HG03066 (cell line): ENCODE measurements around the gene USP17L26.
"Not testable (repeated sequence)": the region's sequence is repeated elsewhere in the genome, so short reads cannot be mapped to it uniquely, and the experiment has no call there.

Experiments
- ATAC-seq: cut with Tn5 transposase; IDR thresholded peaks from one replicate; pipeline ENCODE4 v1.9.1; 2021; ENCODE audit warnings: low read depth; ENCODE audit not compliant: unreplicated experiment

USP17L26 gene, protein sequence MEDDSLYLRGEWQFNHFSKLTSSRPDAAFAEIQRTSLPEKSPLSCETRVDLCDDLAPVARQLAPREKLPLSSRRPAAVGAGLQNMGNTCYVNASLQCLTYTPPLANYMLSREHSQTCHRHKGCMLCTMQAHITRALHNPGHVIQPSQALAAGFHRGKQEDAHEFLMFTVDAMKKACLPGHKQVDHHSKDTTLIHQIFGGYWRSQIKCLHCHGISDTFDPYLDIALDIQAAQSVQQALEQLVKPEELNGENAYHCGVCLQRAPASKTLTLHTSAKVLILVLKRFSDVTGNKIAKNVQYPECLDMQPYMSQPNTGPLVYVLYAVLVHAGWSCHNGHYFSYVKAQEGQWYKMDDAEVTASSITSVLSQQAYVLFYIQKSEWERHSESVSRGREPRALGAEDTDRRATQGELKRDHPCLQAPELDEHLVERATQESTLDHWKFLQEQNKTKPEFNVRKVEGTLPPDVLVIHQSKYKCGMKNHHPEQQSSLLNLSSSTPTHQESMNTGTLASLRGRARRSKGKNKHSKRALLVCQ

DNA sequence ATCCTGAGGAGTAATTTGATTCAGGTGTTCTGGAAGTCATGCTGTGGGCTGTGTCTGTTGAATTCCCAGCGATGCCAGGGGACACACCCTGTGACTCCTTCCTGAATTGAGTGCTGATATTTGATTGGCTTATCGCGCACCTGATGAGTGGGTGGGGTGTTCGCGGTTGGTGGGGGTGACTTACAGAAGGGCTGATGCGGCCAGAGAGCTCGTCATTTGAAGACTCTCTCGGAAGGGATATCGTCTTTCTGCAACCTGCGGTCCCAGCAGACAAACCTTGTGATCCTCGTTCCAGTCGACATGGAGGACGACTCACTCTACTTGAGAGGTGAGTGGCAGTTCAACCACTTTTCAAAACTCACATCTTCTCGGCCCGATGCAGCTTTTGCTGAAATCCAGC is at the start of gene USP17L26:
Gene USP17L26, plus strand, starts transcription at position 301 of the 400 bp plus-strand sequence. Its CDS starts 0 bp downstream, at position 301.
- not testable (repeated sequence) for ATAC-seq

DNA sequence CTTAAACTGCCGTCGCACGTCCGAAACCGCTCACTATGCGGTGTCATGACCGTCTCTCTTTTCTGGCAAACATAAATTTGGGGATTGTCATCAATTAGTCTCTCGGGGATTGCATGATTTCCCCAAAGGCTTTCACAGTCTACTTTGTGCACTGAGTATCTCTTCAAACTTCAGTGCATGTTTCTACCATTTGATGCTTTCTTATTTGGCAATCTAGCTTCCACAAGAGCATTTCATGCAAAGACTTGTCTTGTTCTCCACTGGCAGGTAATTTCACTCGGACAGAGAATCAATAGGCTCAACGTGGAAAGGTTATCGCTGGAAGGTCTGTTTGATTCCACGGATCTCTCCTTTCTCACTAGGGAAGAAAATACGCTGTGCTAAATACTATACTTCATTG is 10.3 kb upstream of the USP17L26 start:
- not testable (repeated sequence) for ATAC-seq

DNA sequence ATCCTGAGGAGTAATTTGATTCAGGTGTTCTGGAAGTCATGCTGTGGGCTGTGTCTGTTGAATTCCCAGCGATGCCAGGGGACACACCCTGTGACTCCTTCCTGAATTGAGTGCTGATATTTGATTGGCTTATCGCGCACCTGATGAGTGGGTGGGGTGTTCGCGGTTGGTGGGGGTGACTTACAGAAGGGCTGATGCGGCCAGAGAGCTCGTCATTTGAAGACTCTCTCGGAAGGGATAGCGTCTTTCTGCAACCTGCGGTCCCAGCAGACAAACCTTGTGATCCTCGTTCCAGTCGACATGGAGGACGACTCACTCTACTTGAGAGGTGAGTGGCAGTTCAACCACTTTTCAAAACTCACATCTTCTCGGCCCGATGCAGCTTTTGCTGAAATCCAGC is 9.6 kb upstream of the USP17L26 start, which contains the start of gene USP17L24:
Gene USP17L24, plus strand, starts transcription at position 301 of the 400 bp plus-strand sequence. Its CDS starts 0 bp downstream, at position 301.
- ATAC-seq = not testable (repeated sequence)

DNA sequence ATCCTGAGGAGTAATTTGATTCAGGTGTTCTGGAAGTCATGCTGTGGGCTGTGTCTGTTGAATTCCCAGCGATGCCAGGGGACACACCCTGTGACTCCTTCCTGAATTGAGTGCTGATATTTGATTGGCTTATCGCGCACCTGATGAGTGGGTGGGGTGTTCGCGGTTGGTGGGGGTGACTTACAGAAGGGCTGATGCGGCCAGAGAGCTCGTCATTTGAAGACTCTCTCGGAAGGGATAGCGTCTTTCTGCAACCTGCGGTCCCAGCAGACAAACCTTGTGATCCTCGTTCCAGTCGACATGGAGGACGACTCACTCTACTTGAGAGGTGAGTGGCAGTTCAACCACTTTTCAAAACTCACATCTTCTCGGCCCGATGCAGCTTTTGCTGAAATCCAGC is 4.8 kb upstream of the USP17L26 start, which contains the start of gene USP17L25:
Gene USP17L25, plus strand, starts transcription at position 301 of the 400 bp plus-strand sequence. Its CDS starts 0 bp downstream, at position 301.
- ATAC-seq = not testable (repeated sequence)

DNA sequence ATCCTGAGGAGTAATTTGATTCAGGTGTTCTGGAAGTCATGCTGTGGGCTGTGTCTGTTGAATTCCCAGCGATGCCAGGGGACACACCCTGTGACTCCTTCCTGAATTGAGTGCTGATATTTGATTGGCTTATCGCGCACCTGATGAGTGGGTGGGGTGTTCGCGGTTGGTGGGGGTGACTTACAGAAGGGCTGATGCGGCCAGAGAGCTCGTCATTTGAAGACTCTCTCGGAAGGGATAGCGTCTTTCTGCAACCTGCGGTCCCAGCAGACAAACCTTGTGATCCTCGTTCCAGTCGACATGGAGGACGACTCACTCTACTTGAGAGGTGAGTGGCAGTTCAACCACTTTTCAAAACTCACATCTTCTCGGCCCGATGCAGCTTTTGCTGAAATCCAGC is 4.6 kb downstream of the USP17L26 start, which contains the start of gene USP17L5:
Gene USP17L5, plus strand, starts transcription at position 301 of the 400 bp plus-strand sequence. Its CDS starts 0 bp downstream, at position 301.
- not testable (repeated sequence) for ATAC-seq

DNA sequence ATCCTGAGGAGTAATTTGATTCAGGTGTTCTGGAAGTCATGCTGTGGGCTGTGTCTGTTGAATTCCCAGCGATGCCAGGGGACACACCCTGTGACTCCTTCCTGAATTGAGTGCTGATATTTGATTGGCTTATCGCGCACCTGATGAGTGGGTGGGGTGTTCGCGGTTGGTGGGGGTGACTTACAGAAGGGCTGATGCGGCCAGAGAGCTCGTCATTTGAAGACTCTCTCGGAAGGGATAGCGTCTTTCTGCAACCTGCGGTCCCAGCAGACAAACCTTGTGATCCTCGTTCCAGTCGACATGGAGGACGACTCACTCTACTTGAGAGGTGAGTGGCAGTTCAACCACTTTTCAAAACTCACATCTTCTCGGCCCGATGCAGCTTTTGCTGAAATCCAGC is 9.4 kb downstream of the USP17L26 start, which contains the start of gene USP17L27:
Gene USP17L27, plus strand, starts transcription at position 301 of the 400 bp plus-strand sequence. Its CDS starts 0 bp downstream, at position 301.
- not testable (repeated sequence) for ATAC-seq

DNA sequence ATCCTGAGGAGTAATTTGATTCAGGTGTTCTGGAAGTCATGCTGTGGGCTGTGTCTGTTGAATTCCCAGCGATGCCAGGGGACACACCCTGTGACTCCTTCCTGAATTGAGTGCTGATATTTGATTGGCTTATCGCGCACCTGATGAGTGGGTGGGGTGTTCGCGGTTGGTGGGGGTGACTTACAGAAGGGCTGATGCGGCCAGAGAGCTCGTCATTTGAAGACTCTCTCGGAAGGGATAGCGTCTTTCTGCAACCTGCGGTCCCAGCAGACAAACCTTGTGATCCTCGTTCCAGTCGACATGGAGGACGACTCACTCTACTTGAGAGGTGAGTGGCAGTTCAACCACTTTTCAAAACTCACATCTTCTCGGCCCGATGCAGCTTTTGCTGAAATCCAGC is 14.1 kb downstream of the USP17L26 start, which contains the start of gene USP17L28:
Gene USP17L28, plus strand, starts transcription at position 301 of the 400 bp plus-strand sequence. Its CDS starts 0 bp downstream, at position 301.
- not testable (repeated sequence) for ATAC-seq

DNA sequence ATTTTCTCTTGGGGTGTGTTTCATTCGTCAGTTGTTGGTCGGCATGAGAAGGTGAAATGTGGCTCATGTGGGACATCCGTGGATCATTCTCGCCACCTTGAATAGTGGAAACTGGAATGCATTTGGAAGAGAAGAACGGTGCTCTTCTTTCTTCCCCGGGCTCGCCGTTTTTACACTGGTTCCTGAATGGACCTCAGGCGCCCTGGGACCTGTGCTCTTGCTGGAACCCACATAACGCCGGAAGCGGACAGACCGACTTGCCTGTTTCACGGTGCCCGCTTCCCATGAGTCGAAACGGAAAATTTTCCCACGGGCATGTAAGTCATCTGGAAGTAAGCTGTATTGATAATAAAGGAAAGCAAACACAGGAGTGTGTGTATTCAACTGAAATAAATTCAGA is 16.4 kb downstream of the USP17L26 start:
- ATAC-seq = not testable (repeated sequence)

DNA sequence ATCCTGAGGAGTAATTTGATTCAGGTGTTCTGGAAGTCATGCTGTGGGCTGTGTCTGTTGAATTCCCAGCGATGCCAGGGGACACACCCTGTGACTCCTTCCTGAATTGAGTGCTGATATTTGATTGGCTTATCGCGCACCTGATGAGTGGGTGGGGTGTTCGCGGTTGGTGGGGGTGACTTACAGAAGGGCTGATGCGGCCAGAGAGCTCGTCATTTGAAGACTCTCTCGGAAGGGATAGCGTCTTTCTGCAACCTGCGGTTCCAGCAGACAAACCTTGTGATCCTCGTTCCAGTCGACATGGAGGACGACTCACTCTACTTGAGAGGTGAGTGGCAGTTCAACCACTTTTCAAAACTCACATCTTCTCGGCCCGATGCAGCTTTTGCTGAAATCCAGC is 18.9 kb downstream of the USP17L26 start, which contains the start of gene USP17L29:
Gene USP17L29, plus strand, starts transcription at position 301 of the 400 bp plus-strand sequence. Its CDS starts 0 bp downstream, at position 301.
- ATAC-seq = not testable (repeated sequence)

DNA sequence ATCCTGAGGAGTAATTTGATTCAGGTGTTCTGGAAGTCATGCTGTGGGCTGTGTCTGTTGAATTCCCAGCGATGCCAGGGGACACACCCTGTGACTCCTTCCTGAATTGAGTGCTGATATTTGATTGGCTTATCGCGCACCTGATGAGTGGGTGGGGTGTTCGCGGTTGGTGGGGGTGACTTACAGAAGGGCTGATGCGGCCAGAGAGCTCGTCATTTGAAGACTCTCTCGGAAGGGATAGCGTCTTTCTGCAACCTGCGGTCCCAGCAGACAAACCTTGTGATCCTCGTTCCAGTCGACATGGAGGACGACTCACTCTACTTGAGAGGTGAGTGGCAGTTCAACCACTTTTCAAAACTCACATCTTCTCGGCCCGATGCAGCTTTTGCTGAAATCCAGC is 28.4 kb downstream of the USP17L26 start, which contains the start of gene USP17L30:
Gene USP17L30, plus strand, starts transcription at position 301 of the 400 bp plus-strand sequence. Its CDS starts 0 bp downstream, at position 301.
- not testable (repeated sequence) for ATAC-seq

DNA sequence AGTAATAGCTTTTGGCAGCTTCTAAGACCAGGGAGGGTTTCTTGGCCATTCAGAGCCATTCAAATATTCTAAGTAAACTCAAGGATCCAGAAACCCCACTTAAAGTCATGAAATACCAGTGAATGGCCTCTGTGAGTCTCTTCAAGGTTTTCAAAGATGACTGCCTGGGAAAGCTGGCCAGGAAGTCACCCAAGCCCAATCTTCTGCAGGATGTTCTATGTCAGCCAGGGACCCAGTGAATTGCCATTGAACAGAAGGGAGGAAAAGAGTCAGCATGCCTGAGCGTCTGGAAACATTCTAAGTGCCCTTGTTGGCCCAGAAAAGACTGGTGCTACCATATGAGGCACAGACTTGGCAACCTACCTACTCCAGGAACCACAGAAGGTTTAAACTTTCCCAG is 45.4 kb downstream of the USP17L26 start:
- not testable (repeated sequence) for ATAC-seq

DNA sequence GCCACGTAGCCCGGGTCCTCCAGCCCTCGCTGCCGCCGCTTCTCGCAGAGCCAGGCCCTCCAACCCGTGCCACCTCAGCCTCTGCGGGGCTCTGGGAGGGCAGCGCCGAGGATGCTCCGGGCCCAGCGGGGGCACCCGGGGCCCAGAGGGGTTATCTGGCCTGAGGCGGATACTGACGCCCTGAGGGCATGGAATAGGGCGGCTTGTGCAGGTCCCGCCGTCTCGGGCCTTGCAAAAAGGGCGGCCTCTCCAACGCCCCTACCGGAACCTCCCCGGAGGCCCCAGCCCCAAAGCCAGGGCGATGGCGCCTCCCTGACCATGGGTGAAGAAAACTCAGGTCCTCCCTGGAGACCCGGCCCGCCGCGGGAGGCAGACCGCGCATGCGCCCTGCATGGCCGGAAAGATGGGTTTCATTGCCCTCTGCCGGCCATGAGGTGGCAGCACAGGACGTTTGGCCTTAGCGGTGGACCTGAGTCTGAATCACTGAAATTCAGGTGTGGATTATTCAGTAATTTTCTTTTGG is 46.6 kb downstream of the USP17L26 start:
- not testable (repeated sequence) for ATAC-seq

DNA sequence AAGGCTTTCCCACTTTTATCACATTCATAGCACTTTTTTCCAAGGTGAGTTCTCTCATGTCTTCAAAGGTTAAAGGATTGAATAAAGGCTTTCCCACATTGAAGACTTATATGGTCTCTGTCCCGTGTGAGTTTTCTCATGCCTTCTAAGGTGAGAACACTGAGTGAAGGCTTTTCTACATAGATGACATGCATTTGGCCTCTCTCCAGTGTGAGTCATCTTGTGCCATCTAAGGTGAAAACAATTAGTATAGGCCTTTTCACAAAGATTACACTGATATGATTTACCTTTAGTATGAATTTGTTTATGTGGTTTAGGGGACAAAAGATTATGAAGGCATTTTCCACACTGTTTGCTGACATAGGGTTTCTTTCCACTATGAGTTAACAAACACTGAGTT is 49.7 kb downstream of the USP17L26 start:
- ATAC-seq = no peak
